Measurements from ENCODE around the gene DOCK2. TPM values are rescaled to one million over a fixed set of nuclear protein-coding genes. Genes with fewer than 3 reads are reported as not detected.

DOCK2 gene
- total and polyA plus RNA-seq, 9 of the 15 experiments (the other 6 are each of a cell fraction or from before 2014, with no cell fraction given), result 4.5 to 42.6 (median 20.5) TPM

DNA sequence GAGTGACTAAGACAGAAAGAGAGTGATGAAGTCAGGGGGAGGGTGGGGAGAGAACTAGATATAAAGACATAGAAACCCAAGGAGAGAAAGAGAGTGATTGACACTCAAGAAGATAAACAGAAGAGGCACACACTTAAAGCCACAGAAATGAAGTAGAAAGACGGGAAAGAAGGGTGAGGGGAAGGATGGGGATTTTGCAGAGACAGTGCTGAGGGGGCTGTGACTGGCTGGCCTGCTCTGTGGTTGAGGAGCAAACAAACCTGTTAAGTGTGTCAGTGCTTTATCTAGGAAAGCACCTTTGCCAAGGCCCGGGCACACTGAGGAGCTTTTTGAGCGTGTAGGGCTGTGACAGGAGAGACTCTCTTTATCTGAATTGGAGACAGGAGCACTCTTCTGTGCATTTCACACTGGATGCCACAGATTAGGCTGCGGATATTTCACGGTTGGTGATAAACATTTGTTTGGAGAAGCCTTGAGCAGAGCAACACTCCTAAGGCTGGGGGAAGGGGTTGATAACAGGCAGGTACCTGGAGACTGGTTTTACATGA is 109.1 kb downstream of the DOCK2 start (continued):
- TF ChIP-seq, protein P1, sequence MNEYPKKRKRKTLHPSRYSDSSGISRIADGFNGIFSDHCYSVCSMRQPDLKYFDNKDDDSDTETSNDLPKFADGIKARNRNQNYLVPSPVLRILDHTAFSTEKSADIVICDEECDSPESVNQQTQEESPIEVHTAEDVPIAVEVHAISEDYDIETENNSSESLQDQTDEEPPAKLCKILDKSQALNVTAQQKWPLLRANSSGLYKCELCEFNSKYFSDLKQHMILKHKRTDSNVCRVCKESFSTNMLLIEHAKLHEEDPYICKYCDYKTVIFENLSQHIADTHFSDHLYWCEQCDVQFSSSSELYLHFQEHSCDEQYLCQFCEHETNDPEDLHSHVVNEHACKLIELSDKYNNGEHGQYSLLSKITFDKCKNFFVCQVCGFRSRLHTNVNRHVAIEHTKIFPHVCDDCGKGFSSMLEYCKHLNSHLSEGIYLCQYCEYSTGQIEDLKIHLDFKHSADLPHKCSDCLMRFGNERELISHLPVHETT (CRISPR knock-in tag; conservative IDR thresholded peaks at IDR 0.05 in 1 of 2, IDR thresholded peaks at IDR 0.05 in 1 of 2), result 0 out of 4 replicates have a peak, but pooled peaks of 1 of the 2 experiments have one; percentile 42
- TF ChIP-seq KLF10 (CRISPR knock-in tag; IDR thresholded peaks at IDR 0.05), result no peak
- TF ChIP-seq ESRRA (IDR thresholded peaks at IDR 0.05; ENCODE audit: borderline replicate concordance, low read depth), result 0 out of 2 replicates have a peak, but pooled peaks have one; percentile 63
- peak; percentile 95 for TF ChIP-seq NCOR1 (IDR thresholded peaks at IDR 0.05)
- TF ChIP-seq, protein P2, sequence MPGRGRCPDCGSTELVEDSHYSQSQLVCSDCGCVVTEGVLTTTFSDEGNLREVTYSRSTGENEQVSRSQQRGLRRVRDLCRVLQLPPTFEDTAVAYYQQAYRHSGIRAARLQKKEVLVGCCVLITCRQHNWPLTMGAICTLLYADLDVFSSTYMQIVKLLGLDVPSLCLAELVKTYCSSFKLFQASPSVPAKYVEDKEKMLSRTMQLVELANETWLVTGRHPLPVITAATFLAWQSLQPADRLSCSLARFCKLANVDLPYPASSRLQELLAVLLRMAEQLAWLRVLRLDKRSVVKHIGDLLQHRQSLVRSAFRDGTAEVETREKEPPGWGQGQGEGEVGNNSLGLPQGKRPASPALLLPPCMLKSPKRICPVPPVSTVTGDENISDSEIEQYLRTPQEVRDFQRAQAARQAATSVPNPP (IDR thresholded peaks at IDR 0.05; ENCODE audit: borderline replicate concordance, insufficient read depth, insufficient read length), result no peak
- no peak for TF ChIP-seq CHD1 (IDR thresholded peaks at IDR 0.05; ENCODE audit: low read length)
- TF ChIP-seq, protein P3, sequence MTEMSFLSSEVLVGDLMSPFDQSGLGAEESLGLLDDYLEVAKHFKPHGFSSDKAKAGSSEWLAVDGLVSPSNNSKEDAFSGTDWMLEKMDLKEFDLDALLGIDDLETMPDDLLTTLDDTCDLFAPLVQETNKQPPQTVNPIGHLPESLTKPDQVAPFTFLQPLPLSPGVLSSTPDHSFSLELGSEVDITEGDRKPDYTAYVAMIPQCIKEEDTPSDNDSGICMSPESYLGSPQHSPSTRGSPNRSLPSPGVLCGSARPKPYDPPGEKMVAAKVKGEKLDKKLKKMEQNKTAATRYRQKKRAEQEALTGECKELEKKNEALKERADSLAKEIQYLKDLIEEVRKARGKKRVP (CRISPR knock-in tag; IDR thresholded peaks at IDR 0.05), result no peak
- TF ChIP-seq, protein P4, sequence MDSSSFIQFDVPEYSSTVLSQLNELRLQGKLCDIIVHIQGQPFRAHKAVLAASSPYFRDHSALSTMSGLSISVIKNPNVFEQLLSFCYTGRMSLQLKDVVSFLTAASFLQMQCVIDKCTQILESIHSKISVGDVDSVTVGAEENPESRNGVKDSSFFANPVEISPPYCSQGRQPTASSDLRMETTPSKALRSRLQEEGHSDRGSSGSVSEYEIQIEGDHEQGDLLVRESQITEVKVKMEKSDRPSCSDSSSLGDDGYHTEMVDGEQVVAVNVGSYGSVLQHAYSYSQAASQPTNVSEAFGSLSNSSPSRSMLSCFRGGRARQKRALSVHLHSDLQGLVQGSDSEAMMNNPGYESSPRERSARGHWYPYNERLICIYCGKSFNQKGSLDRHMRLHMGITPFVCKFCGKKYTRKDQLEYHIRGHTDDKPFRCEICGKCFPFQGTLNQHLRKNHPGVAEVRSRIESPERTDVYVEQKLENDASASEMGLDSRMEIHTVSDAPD (CRISPR knock-in tag; IDR thresholded peaks at IDR 0.05), result no peak
- TF ChIP-seq, protein P5, sequence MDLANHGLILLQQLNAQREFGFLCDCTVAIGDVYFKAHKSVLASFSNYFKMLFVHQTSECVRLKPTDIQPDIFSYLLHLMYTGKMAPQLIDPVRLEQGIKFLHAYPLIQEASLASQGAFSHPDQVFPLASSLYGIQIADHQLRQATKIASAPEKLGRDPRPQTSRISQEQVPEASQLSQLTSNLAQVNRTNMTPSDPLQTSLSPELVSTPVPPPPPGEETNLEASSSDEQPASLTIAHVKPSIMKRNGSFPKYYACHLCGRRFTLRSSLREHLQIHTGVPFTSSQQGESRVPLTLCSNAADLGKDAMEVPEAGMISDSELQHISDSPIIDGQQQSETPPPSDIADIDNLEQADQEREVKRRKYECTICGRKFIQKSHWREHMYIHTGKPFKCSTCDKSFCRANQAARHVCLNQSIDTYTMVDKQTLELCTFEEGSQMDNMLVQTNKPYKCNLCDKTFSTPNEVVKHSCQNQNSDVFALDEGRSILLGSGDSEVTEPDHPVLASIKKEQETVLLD (IDR thresholded peaks at IDR 0.05), result peak; percentile 75
- TF ChIP-seq NR4A1 (CRISPR knock-in tag; IDR thresholded peaks at IDR 0.05), result no peak
- no peak for TF ChIP-seq NR4A1 (tag; IDR thresholded peaks at IDR 0.05)
- no peak for TF ChIP-seq SP2 (IDR thresholded peaks at IDR 0.05; ENCODE audit: extremely low read depth, low read depth, low read length, poor library complexity, severe bottlenecking)
- no peak for TF ChIP-seq TAF9B (IDR thresholded peaks at IDR 0.05; ENCODE audit: partially characterized antibody)
- TF ChIP-seq POLR2B (IDR thresholded peaks at IDR 0.05; ENCODE audit: low read depth, partially characterized antibody), result no peak
- no peak for TF ChIP-seq PHTF2 (CRISPR knock-in tag; IDR thresholded peaks at IDR 0.05)
- no peak for TF ChIP-seq EWSR1 (IDR thresholded peaks at IDR 0.05; ENCODE audit: borderline replicate concordance, low read depth, partially characterized antibody)
- TF ChIP-seq ZNF311 (CRISPR knock-in tag; IDR thresholded peaks at IDR 0.05), result 0 out of 2 replicates have a peak, but pooled peaks have one; percentile 12
- no peak for TF ChIP-seq HLTF (IDR thresholded peaks at IDR 0.05)
- TF ChIP-seq ZNF584 (CRISPR knock-in tag; IDR thresholded peaks at IDR 0.05; ENCODE audit: low read depth), result peak; percentile 60; the same call in 1 of the 2 replicates
- TF ChIP-seq CBFA2T3 (IDR thresholded peaks at IDR 0.05), result peak; percentile 98

Measured in K562 (cell line).